ENCODE data around the gene IFNG-AS1.

DNA sequence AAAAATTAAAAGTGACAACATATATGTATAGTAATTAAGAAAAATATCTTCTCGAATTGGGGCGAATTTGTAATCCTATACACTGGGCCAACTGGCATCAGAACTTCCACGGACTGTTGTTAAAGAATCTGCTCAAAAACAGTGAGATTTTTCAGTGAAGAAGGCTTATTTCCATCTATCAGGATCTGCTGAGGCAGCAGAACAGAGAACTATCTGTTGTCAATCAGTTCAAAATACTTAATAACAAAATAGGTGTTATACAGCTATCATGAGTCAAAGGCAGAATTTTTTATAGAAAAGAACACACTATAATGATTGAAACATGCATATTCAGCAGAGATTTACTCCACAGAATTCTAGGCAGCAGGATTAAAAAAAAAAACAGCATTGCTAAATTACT, 41.9 kb downstream of the IFNG-AS1 start:
- TF ChIP-seq, protein P1, sequence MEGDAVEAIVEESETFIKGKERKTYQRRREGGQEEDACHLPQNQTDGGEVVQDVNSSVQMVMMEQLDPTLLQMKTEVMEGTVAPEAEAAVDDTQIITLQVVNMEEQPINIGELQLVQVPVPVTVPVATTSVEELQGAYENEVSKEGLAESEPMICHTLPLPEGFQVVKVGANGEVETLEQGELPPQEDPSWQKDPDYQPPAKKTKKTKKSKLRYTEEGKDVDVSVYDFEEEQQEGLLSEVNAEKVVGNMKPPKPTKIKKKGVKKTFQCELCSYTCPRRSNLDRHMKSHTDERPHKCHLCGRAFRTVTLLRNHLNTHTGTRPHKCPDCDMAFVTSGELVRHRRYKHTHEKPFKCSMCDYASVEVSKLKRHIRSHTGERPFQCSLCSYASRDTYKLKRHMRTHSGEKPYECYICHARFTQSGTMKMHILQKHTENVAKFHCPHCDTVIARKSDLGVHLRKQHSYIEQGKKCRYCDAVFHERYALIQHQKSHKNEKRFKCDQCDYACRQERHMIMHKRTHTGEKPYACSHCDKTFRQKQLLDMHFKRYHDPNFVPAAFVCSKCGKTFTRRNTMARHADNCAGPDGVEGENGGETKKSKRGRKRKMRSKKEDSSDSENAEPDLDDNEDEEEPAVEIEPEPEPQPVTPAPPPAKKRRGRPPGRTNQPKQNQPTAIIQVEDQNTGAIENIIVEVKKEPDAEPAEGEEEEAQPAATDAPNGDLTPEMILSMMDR (IDR thresholded peaks at IDR 0.05), result no peak
- TF ChIP-seq EP300 (IDR thresholded peaks at IDR 0.05), result no peak

Measured in gastroesophageal sphincter (tissue), 3 donors.